Esophagus (tissue), 2 donors: ENCODE results near the gene CENPB. TPM values are rescaled to one million over a fixed set of nuclear protein-coding genes. Genes with fewer than 3 reads are reported as not detected.

ENCODE experiments used
- H3K27ac ChIP-seq, 2 donors: one replicate each; pipeline ENCODE4 v1.5.1; 2013; ENCODE audit warnings: low read depth in 2 of 2, mild to moderate bottlenecking in 2 of 2, inconsistent platforms in 1 of 2, low read length in 1 of 2, moderate library complexity in 1 of 2
- H3K27me3 ChIP-seq, 2 donors: one replicate each; pipeline ENCODE4 v1.6.1; 2013; ENCODE audit warnings: low read length in 2 of 2, control low read depth in 1 of 2, mild to moderate bottlenecking in 1 of 2; ENCODE audit not compliant: insufficient read depth in 2 of 2, control insufficient read depth in 1 of 2
- H3K36me3 ChIP-seq, 2 donors: one replicate each; pipeline ENCODE4 v1.6.1; 2013; ENCODE audit warnings: low read length in 1 of 2; ENCODE audit not compliant: control insufficient read depth in 2 of 2, insufficient read depth in 2 of 2
- H3K4me1 ChIP-seq, 2 donors: one replicate each; pipeline ENCODE4 v1.6.1; 2013; ENCODE audit warnings: low read length in 1 of 2; ENCODE audit not compliant: control insufficient read depth in 2 of 2, insufficient read depth in 2 of 2
- H3K4me3 ChIP-seq, 2 donors: one replicate each; pipeline ENCODE4 v1.5.1; 2013; ENCODE audit warnings: low read length in 2 of 2, mild to moderate bottlenecking in 2 of 2, low read depth in 1 of 2, moderate library complexity in 1 of 2
- H3K9me3 ChIP-seq, 2 donors: one replicate each; pipeline ENCODE4 v1.6.1; 2013; ENCODE audit warnings: mild to moderate bottlenecking in 2 of 2, low read depth in 1 of 2, low read length in 1 of 2, moderate library complexity in 1 of 2; ENCODE audit not compliant: control insufficient read depth in 2 of 2, insufficient read depth in 1 of 2
- WGBS, 2 donors: extraction: QIAGEN DNeasy Blood & Tissue Kit; methylation state at CpG; one replicate each; pipeline ENCODE4 v1.1.7; 2013; 5-methylcytosine and 5-hydroxymethylcytosine counted together
- polyA plus RNA-seq, 2 donors: library from polyadenylated mRNA; stranded (reverse); fragments of 200-250 nt; gene quantifications; one replicate each; pipeline ENCODE4 v1.2.3, GENCODE V29; 2013
- donor health status: healthy with polysubstance abuse.
- donor health status: Bipolar disorder and iron deficiency.

Gene CENPB
- polyA plus RNA-seq, 2 donors = 33.3 to 43.4 TPM

DNA sequence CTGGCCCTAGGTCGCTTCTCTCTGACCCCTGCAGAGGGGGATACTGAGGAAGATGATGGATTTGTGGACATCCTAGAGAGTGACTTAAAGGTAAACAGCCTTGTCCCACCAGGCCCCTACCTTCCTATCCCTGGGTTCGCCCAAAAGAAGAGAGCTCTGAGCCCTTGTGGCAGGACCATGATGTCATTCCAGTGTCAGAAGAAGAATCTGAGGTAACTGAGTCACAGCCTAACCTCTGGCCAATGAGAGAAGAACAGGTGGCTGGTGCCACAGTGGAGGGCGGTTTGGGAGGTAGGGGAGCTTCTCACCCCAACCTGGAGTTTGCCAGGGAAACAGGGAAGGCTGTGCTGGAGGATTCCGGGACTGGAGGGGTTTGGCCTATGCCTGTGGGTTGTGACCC, 14.8 kb upstream of the CENPB start:
- H3K27me3 ChIP-seq = no peaks in the 10 kb centered on the region
- H3K27ac ChIP-seq = peak overlapping the region in 1 of 2 donors; percentile 19
- H3K9me3 ChIP-seq = peaks cover 0 to 1% of the 10 kb centered on the region in 2 donors
- peaks cover 6 to 33% of the 10 kb centered on the region in 2 donors for H3K36me3 ChIP-seq
- WGBS, 2 donors = 93 to 95% methylated on average over 4 of the region's 4 CpGs
- H3K4me3 ChIP-seq = no peak overlapping the region
- H3K4me1 ChIP-seq = peaks cover 6 to 24% of the 10 kb centered on the region in 2 donors

GRCh38 chr20:3800878-3801260, 14.3 kb upstream of the CENPB start:
- no peaks in the 10 kb centered on the region for H3K27me3 ChIP-seq
- peaks cover 6 to 33% of the 10 kb centered on the region in 2 donors for H3K36me3 ChIP-seq
- peak overlapping the region; percentile 19 to 22 for H3K27ac ChIP-seq
- peaks cover 3 to 24% of the 10 kb centered on the region in 2 donors for H3K4me1 ChIP-seq
- 90 to 95% methylated on average over 8 of the region's 8 CpGs for WGBS, 2 donors
- peaks cover 0 to 1% of the 10 kb centered on the region in 2 donors for H3K9me3 ChIP-seq
- no peak overlapping the region for H3K4me3 ChIP-seq

DNA sequence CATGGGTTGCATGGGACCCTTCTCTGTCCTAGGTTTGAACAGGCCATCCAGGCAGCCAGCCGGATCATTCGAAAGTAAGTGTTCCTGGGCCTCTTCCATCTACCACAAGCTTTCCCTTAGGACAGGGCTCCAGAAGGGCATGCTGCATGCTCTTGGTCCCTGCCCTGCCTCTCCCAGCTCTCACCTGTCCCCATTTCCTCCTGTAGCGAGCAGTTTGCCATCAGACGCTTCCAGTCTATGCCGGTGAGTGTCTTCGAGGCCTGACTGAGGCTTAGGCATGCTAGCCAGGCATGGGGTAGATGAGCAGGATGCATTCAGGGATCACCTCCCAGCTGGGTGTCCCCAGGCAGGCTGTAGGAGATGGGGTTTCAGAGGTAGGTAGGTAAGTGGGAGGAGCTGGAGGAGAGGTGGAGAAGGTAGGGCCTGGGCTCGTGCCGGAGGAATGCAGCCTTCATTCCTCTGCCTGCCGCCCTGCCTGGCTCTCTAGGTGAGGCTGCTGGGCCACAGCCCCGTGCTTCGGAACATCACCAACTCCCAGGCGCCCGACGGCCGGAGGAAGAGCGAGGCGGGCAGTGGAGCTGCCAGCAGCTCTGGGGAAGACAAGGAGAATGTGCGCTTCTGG, 13.8 kb upstream of the CENPB start:
- H3K4me3 ChIP-seq = no peak overlapping the region
- 84 to 87% methylated on average over 18 of the region's 18 CpGs for WGBS, 2 donors
- peak overlapping the region; percentile 3 to 22 for H3K27ac ChIP-seq
- H3K4me1 ChIP-seq = peaks cover 0 to 26% of the 10 kb centered on the region in 2 donors
- H3K27me3 ChIP-seq = no peaks in the 10 kb centered on the region
- peaks cover 0 to 1% of the 10 kb centered on the region in 2 donors for H3K9me3 ChIP-seq
- H3K36me3 ChIP-seq = peaks cover 6 to 33% of the 10 kb centered on the region in 2 donors

DNA sequence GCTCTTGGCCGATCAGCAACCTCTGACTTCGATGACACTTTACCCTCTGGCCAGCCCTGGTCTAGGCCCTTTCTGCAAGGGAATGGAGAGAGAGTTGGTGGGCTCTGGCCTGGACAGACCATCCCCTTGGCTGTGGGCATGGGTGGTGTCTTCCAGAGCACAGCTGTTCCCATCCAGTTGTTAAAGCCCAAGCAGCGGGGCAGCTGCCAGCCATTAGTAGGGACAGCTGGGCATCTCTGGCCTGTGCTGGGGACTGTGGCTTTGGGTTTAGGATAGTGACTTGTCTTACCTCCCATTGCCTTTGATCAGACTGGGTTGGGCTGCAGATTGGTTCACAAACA, 12.3 kb upstream of the CENPB start:
- WGBS, 2 donors = 88 to 90% methylated on average over 3 of the region's 3 CpGs
- Histone ChIP-seq H3K4me1 (peaks cover 0 to 23% of the 10 kb centered on the region in 2 donors), H3K9me3 (peaks cover 0 to 1% of the 10 kb centered on the region in 2 donors), H3K36me3 (peaks cover 6 to 29% of the 10 kb centered on the region in 2 donors), H3K4me3 (no peak overlapping the region), H3K27me3 (no peaks in the 10 kb centered on the region), H3K27ac (peak overlapping the region in 1 of 2 donors; percentile 33)

- WGBS, 2 donors = 70 to 81% methylated on average over 5 of the region's 5 CpGs
- peak overlapping the region in 1 of 2 donors; percentile 9 for H3K27ac ChIP-seq
- H3K4me3 ChIP-seq = no peak overlapping the region
- peaks cover 6 to 24% of the 10 kb centered on the region in 2 donors for H3K36me3 ChIP-seq
- H3K4me1 ChIP-seq = peaks cover 0 to 23% of the 10 kb centered on the region in 2 donors
- H3K9me3 ChIP-seq = peaks cover 0 to 1% of the 10 kb centered on the region in 2 donors
- H3K27me3 ChIP-seq = no peaks in the 10 kb centered on the region
Observed at GRCh38 chr20:3798373-3798768, 11.8 kb upstream of the CENPB start.

GRCh38 chr20:3797592-3798372, 11.2 kb upstream of the CENPB start:
- 46 to 54% methylated on average over 19 of the region's 19 CpGs for WGBS, 2 donors
- H3K27ac ChIP-seq = peak overlapping the region; percentile 45 to 58
- H3K4me3 ChIP-seq = peak overlapping the region; percentile 62 to 63
- no peaks in the 10 kb centered on the region for H3K9me3 ChIP-seq
- H3K36me3 ChIP-seq = peaks cover 6 to 19% of the 10 kb centered on the region in 2 donors
- no peaks in the 10 kb centered on the region for H3K27me3 ChIP-seq
- H3K4me1 ChIP-seq = peaks cover 0 to 23% of the 10 kb centered on the region in 2 donors

- WGBS, 2 donors = 57 to 70% methylated on average over 5 of the region's 5 CpGs
- Histone ChIP-seq H3K4me1 (peaks cover 0 to 23% of the 10 kb centered on the region in 2 donors), H3K27me3 (no peaks in the 10 kb centered on the region), H3K27ac (peak overlapping the region; percentile 45 to 58), H3K36me3 (peaks cover 2 to 16% of the 10 kb centered on the region in 2 donors), H3K9me3 (no peaks in the 10 kb centered on the region), H3K4me3 (peak overlapping the region; percentile 62 to 63)
Observed at GRCh38 chr20:3797226-3797545, 10.6 kb upstream of the CENPB start.

GRCh38 chr20:3796477-3797225, 10.1 kb upstream of the CENPB start:
- H3K27me3 ChIP-seq = no peaks in the 10 kb centered on the region
- peaks cover 0 to 20% of the 10 kb centered on the region in 2 donors for H3K4me1 ChIP-seq
- whole genome bisulfite sequencing, 2 donors = 8 to 10% methylated on average over 33 of the region's 33 CpGs
- peaks cover 0 to 11% of the 10 kb centered on the region in 2 donors for H3K36me3 ChIP-seq
- no peaks in the 10 kb centered on the region for H3K9me3 ChIP-seq
- H3K27ac ChIP-seq = peak overlapping the region; percentile 62 to 96
- H3K4me3 ChIP-seq = peak overlapping the region; percentile 62 to 63
